Transverse colon (tissue), 4 donors: Measurements from ENCODE around the gene FBXO30. TPM values are rescaled to one million over a fixed set of nuclear protein-coding genes. Genes with fewer than 3 reads are reported as not detected.
A peak's percentile ranks its signal among the peaks of the same experiment; 100 is the strongest.

Experiments
- DNase-seq: peaks from one replicate; pipeline ENCODE4 v3.0.0-alpha.2; 2019
- H3K27ac ChIP-seq, 4 donors: fragments of 200-600 bp; sonication (generic); 2 replicates each; pipeline ENCODE4 v1.5.1; 2016 to 2018; ENCODE audit warnings: inconsistent platforms in 4 of 4
- H3K27me3 ChIP-seq: fragments of 200-600 bp; sonication (generic); 2 replicates; pipeline ENCODE4 v1.5.1; 2017; ENCODE audit warnings: inconsistent platforms
- H3K36me3 ChIP-seq, 4 donors: fragments of 200-600 bp; sonication (generic); 2 replicates each; pipeline ENCODE4 v1.5.1; 2017 to 2019; ENCODE audit warnings: inconsistent platforms in 4 of 4
- H3K4me1 ChIP-seq, 4 donors: fragments of 200-600 bp; sonication (generic); 2 replicates each; pipeline ENCODE4 v1.5.1; 2017 to 2020; ENCODE audit warnings: inconsistent platforms in 4 of 4
- H3K4me3 ChIP-seq, 4 donors: fragments of 200-600 bp; sonication (generic); 1 replicate in 1 of 4; 2 replicates in 3 of 4; pipeline versions ENCODE4 v1.5.1 to v1.6.1; 2017 to 2019; ENCODE audit warnings: inconsistent platforms in 4 of 4
- H3K9me3 ChIP-seq, 2 donors: fragments of 200-600 bp; sonication (generic); 2 replicates each; pipeline ENCODE4 v1.5.1; 2017 to 2019; ENCODE audit warnings: inconsistent platforms in 2 of 2
- EP300 ChIP-seq: sonication (generic); formaldehyde crosslinking; IDR thresholded peaks from one replicate; pipeline ENCODE4 v1.6.1; 2017; ENCODE audit warnings: antibody characterized with exemption, low read depth
- POLR2A ChIP-seq: fragments of 450-650 bp; IDR thresholded peaks from one replicate; pipeline ENCODE4 v1.6.1; 2016; ENCODE audit warnings: antibody characterized with exemption, mild to moderate bottlenecking, moderate library complexity
- POLR2AphosphoS5 ChIP-seq, 3 donors: sonication (generic); formaldehyde crosslinking; IDR thresholded peaks; one replicate each; pipeline ENCODE4 v1.6.1; 2016; ENCODE audit warnings: antibody characterized with exemption in 3 of 3
- WGBS, 2 donors: methylation state at CpG; one replicate each; pipeline ENCODE4 v1.1.5; 2018; ENCODE audit warnings: low coverage in 1 of 2; 5-methylcytosine and 5-hydroxymethylcytosine counted together
- in situ Hi-C, 4 donors: fragments of 200-750 bp; cut with MboI; loops; one replicate each; pipeline versions ENCODE4 v1.15.0 to v1.15.1; 2017; ENCODE audit warnings: low sequenced_read_pairs in 3 of 4, low pct_ligation_motif_present in 1 of 4, low pct_unique_long_range_greater_than_20kb in 1 of 4
- intact Hi-C: fragments of 100-400 bp; cut with DNase I; formaldehyde crosslinking; loops from one replicate; pipeline ENCODE4 v1.15.1; 2023; ENCODE audit warnings: low total_unique reads
- total RNA-seq, 4 donors: library from RNA; depleted of rRNA; stranded (reverse); fragments of >200 nt; gene quantifications; one replicate each; pipeline ENCODE4 v1.1.0, GENCODE V29; 2016
- TF ChIP-seq, protein P1 (sequence below), 5 experiments: fragments of 200-600 bp in 3 of 5; fragments of 450-650 bp in 2 of 5; sonication (generic) in 3 of 5; IDR thresholded peaks; 1 replicate in 2 of 5; 2 replicates in 3 of 5; pipeline ENCODE4 v1.5.1; 2016 to 2017; ENCODE audit warnings: antibody characterized with exemption in 5 of 5, inconsistent platforms in 3 of 5, mild to moderate bottlenecking in 2 of 5, moderate library complexity in 1 of 5

The FBXO30 gene
- total RNA-seq, 4 donors from 2014 or later: 6.0 to 13.0 (median 9.2) TPM

DNA sequence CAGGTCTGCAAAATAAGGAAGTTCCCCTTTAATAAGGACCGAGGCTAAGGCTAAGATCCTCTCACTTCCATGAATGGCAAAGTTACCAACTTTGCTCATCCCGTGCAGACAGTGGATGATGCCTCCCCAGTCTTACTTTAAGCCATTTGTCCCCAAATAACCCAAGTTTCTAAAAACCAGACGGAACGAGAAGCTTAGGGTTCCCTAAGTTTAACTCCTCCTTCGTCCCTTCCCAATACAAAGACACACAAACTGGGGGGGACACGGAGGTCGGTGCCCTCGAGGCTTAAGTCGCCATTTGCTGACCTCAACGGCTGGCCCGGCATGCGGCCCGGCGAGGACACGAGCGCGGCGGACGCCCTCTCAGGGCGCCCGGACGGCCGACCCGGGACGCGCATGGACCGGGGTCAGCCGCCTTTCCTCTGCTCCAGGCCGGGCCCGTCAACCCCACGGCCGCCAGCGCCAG lies 527 bp downstream of the FBXO30 start:
- Histone ChIP-seq H3K27me3 (no peaks in the 10 kb centered on the region), H3K27ac (peak overlapping the region; percentile 95 to 99 (median 97)), H3K4me3 (peak overlapping the region; percentile 57 to 95 (median 80)), H3K9me3 (no peaks in the 10 kb centered on the region), H3K36me3 (no peaks in the 10 kb centered on the region), H3K4me1 (peaks cover 0 to 52% (median 19%) of the 10 kb centered on the region in 4 donors)
- intact Hi-C loops: loop anchor here (10.0 kb wide), 1 partner anchor 71 kb away; no protein-coding TSS in a partner anchor
- DNase-seq: peak; percentile 33
- 0% methylated on average over 1 to 19 of the region's 33 CpGs for WGBS, 2 donors
- TF ChIP-seq POLR2AphosphoS5 (IDR thresholded peaks at IDR 0.05): peak in 1 of 3 donors; percentile 13
- no peak for TF ChIP-seq POLR2A
- in situ Hi-C loops: loop anchor here in 2 of 4 donors (10.0 to 25.0 kb wide), 2 partner anchors 79 to 148 kb away; partner anchors contain the start of genes EPM2A (in 2 of the 2) and SHPRH (in 1 of the 2)

DNA sequence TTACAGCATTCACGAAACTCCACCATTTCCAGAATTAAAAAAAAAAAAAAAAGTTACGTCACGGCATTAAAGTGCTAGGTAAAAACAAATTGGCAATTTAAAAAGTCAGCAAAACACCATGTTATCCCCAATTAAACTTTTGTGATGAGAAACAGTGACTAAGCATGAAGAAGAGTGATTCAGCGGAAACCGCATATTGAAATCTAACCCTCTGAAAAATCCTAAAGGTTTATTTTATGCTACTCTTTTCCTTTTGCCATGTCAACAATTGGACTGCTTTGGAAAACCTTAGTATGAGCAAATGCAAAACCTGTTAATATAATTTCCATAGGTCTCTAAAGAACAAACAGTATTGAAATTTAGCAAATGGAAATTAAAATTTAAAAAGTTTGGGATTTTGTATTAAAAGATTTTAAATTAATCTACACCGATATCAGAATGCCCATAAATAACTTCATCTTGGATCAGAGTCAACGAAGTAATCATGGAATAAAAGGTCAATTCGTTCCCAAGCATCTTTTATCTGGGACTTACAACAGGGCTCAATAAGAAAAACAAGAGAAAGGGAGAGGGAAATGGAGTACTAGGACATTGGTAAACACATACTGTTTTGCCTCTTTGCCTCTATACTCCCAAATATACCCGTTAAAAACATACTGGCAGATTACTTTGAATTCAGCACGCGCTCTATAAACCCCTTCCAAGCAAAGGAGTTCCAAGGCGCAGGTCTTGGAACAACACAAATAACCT lies 1.1 kb downstream of the FBXO30 start:
- Histone ChIP-seq H3K27me3 (no peaks in the 10 kb centered on the region), H3K4me3 (peak overlapping the region; percentile 57 to 95 (median 80)), H3K9me3 (no peaks in the 10 kb centered on the region), H3K27ac (peak overlapping the region; percentile 95 to 99 (median 97)), H3K36me3 (no peaks in the 10 kb centered on the region), H3K4me1 (peaks cover 0 to 52% (median 19%) of the 10 kb centered on the region in 4 donors)
- 6 to 15% methylated on average over 12 of the region's 12 CpGs for WGBS, 2 donors
- intact Hi-C loops: loop anchor here (10.0 kb wide), 1 partner anchor 71 kb away; no protein-coding TSS in a partner anchor
- in situ Hi-C loops: loop anchor here in 2 of 4 donors (10.0 to 25.0 kb wide), 2 partner anchors 79 to 149 kb away; partner anchors contain the start of genes EPM2A (in 2 of the 2) and SHPRH (in 1 of the 2)
- no peak for DNase-seq
- TF ChIP-seq EP300 (no peak), POLR2A (no peak), POLR2AphosphoS5 (IDR thresholded peaks at IDR 0.05) (no peak)
- TF ChIP-seq, protein P1, sequence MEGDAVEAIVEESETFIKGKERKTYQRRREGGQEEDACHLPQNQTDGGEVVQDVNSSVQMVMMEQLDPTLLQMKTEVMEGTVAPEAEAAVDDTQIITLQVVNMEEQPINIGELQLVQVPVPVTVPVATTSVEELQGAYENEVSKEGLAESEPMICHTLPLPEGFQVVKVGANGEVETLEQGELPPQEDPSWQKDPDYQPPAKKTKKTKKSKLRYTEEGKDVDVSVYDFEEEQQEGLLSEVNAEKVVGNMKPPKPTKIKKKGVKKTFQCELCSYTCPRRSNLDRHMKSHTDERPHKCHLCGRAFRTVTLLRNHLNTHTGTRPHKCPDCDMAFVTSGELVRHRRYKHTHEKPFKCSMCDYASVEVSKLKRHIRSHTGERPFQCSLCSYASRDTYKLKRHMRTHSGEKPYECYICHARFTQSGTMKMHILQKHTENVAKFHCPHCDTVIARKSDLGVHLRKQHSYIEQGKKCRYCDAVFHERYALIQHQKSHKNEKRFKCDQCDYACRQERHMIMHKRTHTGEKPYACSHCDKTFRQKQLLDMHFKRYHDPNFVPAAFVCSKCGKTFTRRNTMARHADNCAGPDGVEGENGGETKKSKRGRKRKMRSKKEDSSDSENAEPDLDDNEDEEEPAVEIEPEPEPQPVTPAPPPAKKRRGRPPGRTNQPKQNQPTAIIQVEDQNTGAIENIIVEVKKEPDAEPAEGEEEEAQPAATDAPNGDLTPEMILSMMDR (IDR thresholded peaks at IDR 0.05): no peak

DNA sequence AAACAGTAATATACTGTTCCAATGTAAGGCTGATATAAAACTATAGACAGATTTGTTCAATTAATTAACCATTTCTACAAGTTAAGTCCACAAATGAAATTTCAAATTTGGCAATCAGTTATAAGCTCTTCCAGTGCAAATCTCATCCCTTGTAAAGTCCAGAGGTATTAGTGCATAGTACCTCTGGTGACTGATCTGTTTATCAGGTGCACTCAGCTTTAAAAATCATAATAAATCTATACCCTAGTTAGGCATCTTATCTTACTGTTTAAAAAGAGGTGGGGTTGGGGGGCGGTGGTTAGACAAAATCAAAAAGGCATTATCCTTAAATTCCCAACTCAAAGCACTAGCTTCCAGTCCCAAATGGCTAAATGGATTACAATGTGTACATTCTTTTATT lies 2.9 kb downstream of the FBXO30 start:
- Histone ChIP-seq H3K36me3 (no peaks in the 10 kb centered on the region), H3K9me3 (no peaks in the 10 kb centered on the region), H3K27me3 (no peaks in the 10 kb centered on the region), H3K4me3 (no peak overlapping the region), H3K4me1 (peaks cover 0 to 52% (median 19%) of the 10 kb centered on the region in 4 donors), H3K27ac (peak overlapping the region in 3 of 4 donors; percentile 13 to 97 (median 16))
- in situ Hi-C loops: loop anchor here in 2 of 4 donors (10.0 to 25.0 kb wide), 2 partner anchors 77 to 151 kb away; partner anchors contain the start of genes EPM2A (in 2 of the 2) and SHPRH (in 1 of the 2)
- intact Hi-C loops: loop anchor here (10.0 kb wide), 1 partner anchor 73 kb away; no protein-coding TSS in a partner anchor
- WGBS, 2 donors: 67 to 75% methylated on average over 1 of the region's 1 CpG
- DNase-seq: no peak
- TF ChIP-seq POLR2A (no peak), POLR2AphosphoS5 (IDR thresholded peaks at IDR 0.05) (no peak)
- TF ChIP-seq, protein P1 (IDR thresholded peaks at IDR 0.05): no peak

DNA sequence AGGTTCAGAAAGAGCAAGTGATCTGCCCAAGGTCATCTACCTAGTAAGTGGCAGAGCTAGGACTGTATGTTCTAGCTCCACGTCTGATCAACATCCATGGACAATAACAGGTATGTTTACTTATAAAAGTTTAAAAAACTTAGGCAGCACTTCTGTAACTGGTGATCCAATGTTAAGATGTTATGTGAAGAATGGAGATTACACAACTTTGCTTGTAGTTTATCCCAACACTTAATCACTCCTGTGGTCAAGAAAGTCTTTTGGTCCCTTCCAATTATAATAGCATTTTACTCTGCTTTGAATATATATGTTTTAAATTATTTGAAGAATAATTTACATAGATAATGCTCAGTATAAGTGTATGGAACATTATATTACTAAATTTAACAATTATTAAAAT lies 4.8 kb downstream of the FBXO30 start:
- Histone ChIP-seq H3K4me1 (peaks cover 0 to 40% (median 12%) of the 10 kb centered on the region in 4 donors), H3K27ac (peak overlapping the region; percentile 3 to 97 (median 18)), H3K9me3 (no peaks in the 10 kb centered on the region), H3K36me3 (no peaks in the 10 kb centered on the region), H3K27me3 (no peaks in the 10 kb centered on the region), H3K4me3 (no peak overlapping the region)
- intact Hi-C loops: loop anchor here (10.0 kb wide), 1 partner anchor 75 kb away; no protein-coding TSS in a partner anchor
- 50 to 71% methylated on average over 1 of the region's 1 CpG for WGBS, 2 donors
- in situ Hi-C loops: loop anchor here in 2 of 4 donors (10.0 to 25.0 kb wide), 2 partner anchors 75 to 153 kb away; partner anchors contain the start of genes EPM2A (in 2 of the 2) and SHPRH (in 1 of the 2)
- no peak for DNase-seq
- no peak for TF ChIP-seq EP300
- no peak for TF ChIP-seq POLR2AphosphoS5 (IDR thresholded peaks at IDR 0.05)
- TF ChIP-seq, protein P1 (IDR thresholded peaks at IDR 0.05): no peak
- TF ChIP-seq POLR2A: no peak
